H1 (cell line): Measurements from ENCODE around the gene PDE8A. TPM values are rescaled to one million over a fixed set of nuclear protein-coding genes. Genes with fewer than 3 reads are reported as not detected.

Source experiments
- CTCF ChIA-PET: fragments of 300-600 bp; sonication (Branson Sonifier 250); formaldehyde crosslinking; loops from one replicate; lab custom pipeline; 2021; ENCODE audit not compliant: partially characterized antibody; lab: Charles Lee
- POLR2A ChIA-PET: fragments of 300-600 bp; sonication (Branson Sonifier 250); formaldehyde crosslinking; loops from one replicate; lab custom pipeline; 2021; ENCODE audit warnings: inconsistent platforms; ENCODE audit not compliant: partially characterized antibody; lab: Charles Lee
- DNase-seq, 2 experiments: peaks; one replicate each; pipeline versions ENCODE4 v3.0.0 to v3.0.0-alpha.2; 2010 to 2022; ENCODE audit warnings: low spot score in 2 of 2, low read depth in 1 of 2, mixed read lengths in 1 of 2
- FAIRE-seq: peaks from 2 replicates; lab custom pipeline; 2011; peaks lifted over from hg19 to GRCh38; lab: Jason Lieb, UNC
- H2AFZ ChIP-seq: 2 replicates; pipeline ENCODE4 v1.8.1; 2012; ENCODE audit warnings: low read length, inconsistent platforms
- H2AK5ac ChIP-seq: 2 replicates; pipeline ENCODE4 v1.6.1; 2013; ENCODE audit warnings: low read depth, low read length
- H2BK120ac ChIP-seq: replicated peaks from 2 replicates; pipeline ENCODE3; 2013; ENCODE audit warnings: low read depth, low read length, inconsistent platforms
- H2BK12ac ChIP-seq: 2 replicates; pipeline ENCODE4 v1.6.1; 2013; ENCODE audit warnings: low read depth, low read length
- H2BK15ac ChIP-seq: 2 replicates; pipeline ENCODE4 v1.6.1; 2013; ENCODE audit warnings: low read length
- H2BK20ac ChIP-seq: 2 replicates; pipeline ENCODE4 v1.6.1; 2013; ENCODE audit warnings: low read length
- H2BK5ac ChIP-seq: 2 replicates; pipeline ENCODE4 v1.6.1; 2013; ENCODE audit warnings: low read depth, low read length
- H3K14ac ChIP-seq: 2 replicates; pipeline ENCODE4 v1.6.1; 2013; ENCODE audit warnings: inconsistent platforms; ENCODE audit not compliant: insufficient read length
- H3K18ac ChIP-seq: 2 replicates; pipeline ENCODE4 v1.6.1; 2013; ENCODE audit warnings: low read length; ENCODE audit errors: extremely low read depth
- H3K23ac ChIP-seq: 2 replicates; pipeline ENCODE4 v1.6.1; 2013; ENCODE audit warnings: inconsistent platforms; ENCODE audit not compliant: insufficient read length
- H3K23me2 ChIP-seq: 2 replicates; pipeline ENCODE4 v1.6.1; 2013; ENCODE audit warnings: low read depth, low read length
- H3K27ac ChIP-seq: 2 replicates; pipeline ENCODE4 v1.6.1; 2011; ENCODE audit warnings: low read depth, low read length, inconsistent platforms
- H3K27me3 ChIP-seq, 4 experiments: replicated peaks in 1 of 4; 1 replicate in 1 of 4; 2 replicates in 3 of 4; pipeline versions ENCODE4 v1.6.1 to v1.8.1; 2011 to 2013; ENCODE audit warnings: low read length in 3 of 4, mild to moderate bottlenecking in 3 of 4, inconsistent platforms in 2 of 4, mixed read lengths in 2 of 4, moderate library complexity in 1 of 4; ENCODE audit not compliant: control insufficient read depth in 3 of 4, insufficient read depth in 3 of 4; ENCODE audit errors: extremely low read depth in 1 of 4
- H3K36me3 ChIP-seq, 4 experiments: 2 replicates each; pipeline versions ENCODE4 v1.6.1 to v1.8.1; 2011 to 2013; ENCODE audit warnings: mild to moderate bottlenecking in 4 of 4, low read length in 3 of 4, moderate library complexity in 2 of 4, control low read depth in 1 of 4, inconsistent platforms in 1 of 4; ENCODE audit not compliant: insufficient read depth in 4 of 4, control insufficient read depth in 2 of 4
- H3K4ac ChIP-seq: replicated peaks from 2 replicates; pipeline ENCODE3; 2013; ENCODE audit warnings: low read length, low read depth, mixed read lengths, inconsistent platforms; ENCODE audit not compliant: insufficient read length
- H3K4me1 ChIP-seq, 4 experiments: replicated peaks in 1 of 4; 1 replicate in 1 of 4; 2 replicates in 3 of 4; pipeline versions ENCODE4 v1.6.1 to v1.8.1; 2011 to 2013; ENCODE audit warnings: low read length in 3 of 4, inconsistent platforms in 2 of 4, mixed read lengths in 1 of 4; ENCODE audit not compliant: insufficient read depth in 4 of 4, control insufficient read depth in 3 of 4
- H3K4me2 ChIP-seq, 2 experiments: 2 replicates each; pipeline versions ENCODE4 v1.6.1 to v1.8.1; 2011 to 2013; ENCODE audit warnings: low read depth in 2 of 2, low read length in 2 of 2, control low read depth in 1 of 2, inconsistent platforms in 1 of 2, mild to moderate bottlenecking in 1 of 2; ENCODE audit not compliant: insufficient read depth in 1 of 2
- H3K4me3 ChIP-seq, 4 experiments: fragments of 200-600, 300-600 bp in 1 of 4; sonication (generic), shearing (Covaris generic), sonication (Bioruptor Twin) in 1 of 4; 2 replicates each; pipeline versions ENCODE4 v1.5.1 to v1.8.1; 2011 to 2016; ENCODE audit warnings: low read length in 4 of 4, low read depth in 3 of 4, control low read depth in 2 of 4, inconsistent platforms in 2 of 4, mild to moderate bottlenecking in 2 of 4, mixed read lengths in 1 of 4, moderate library complexity in 1 of 4; ENCODE audit not compliant: insufficient read depth in 2 of 4; ENCODE audit errors: extremely low read depth in 1 of 4
- H3K56ac ChIP-seq: replicated peaks from 2 replicates; pipeline ENCODE3; 2013; ENCODE audit warnings: low read depth, mild to moderate bottlenecking, mixed read lengths, low read length, inconsistent platforms; ENCODE audit not compliant: insufficient read length
- H3K79me1 ChIP-seq: 2 replicates; pipeline ENCODE4 v1.6.1; 2013; ENCODE audit warnings: low read depth, low read length, control low read depth
- H3K79me2 ChIP-seq, 2 experiments: 2 replicates each; pipeline versions ENCODE4 v1.6.1 to v1.8.1; 2012 to 2013; ENCODE audit warnings: low read length in 2 of 2, mild to moderate bottlenecking in 2 of 2, inconsistent platforms in 1 of 2; ENCODE audit not compliant: insufficient read depth in 2 of 2, control insufficient read depth in 1 of 2
- H3K9ac ChIP-seq, 4 experiments: replicated peaks in 1 of 4; 1 replicate in 1 of 4; 2 replicates in 3 of 4; pipeline versions ENCODE4 v1.6.1 to v1.8.1; 2011 to 2013; ENCODE audit warnings: low read depth in 3 of 4, low read length in 3 of 4, control low read depth in 2 of 4, mild to moderate bottlenecking in 2 of 4, moderate library complexity in 2 of 4, inconsistent platforms in 1 of 4; ENCODE audit errors: extremely low read depth in 1 of 4
- H3K9me3 ChIP-seq, 2 experiments: 2 replicates each; pipeline versions ENCODE4 v1.6.1 to v1.8.1; 2012 to 2013; ENCODE audit warnings: mild to moderate bottlenecking in 2 of 2, moderate library complexity in 2 of 2, control low read depth in 1 of 2, inconsistent platforms in 1 of 2, low read depth in 1 of 2, low read length in 1 of 2, mixed read lengths in 1 of 2; ENCODE audit not compliant: insufficient read depth in 2 of 2
- H4K20me1 ChIP-seq, 2 experiments: replicated peaks in 1 of 2; 2 replicates each; pipeline versions ENCODE3 to v1.8.1; 2011 to 2013; ENCODE audit warnings: inconsistent platforms in 2 of 2, low read length in 2 of 2, mild to moderate bottlenecking in 1 of 2; ENCODE audit not compliant: insufficient read depth in 2 of 2, control insufficient read depth in 1 of 2
- H4K5ac ChIP-seq: 2 replicates; pipeline ENCODE4 v1.6.1; 2013; ENCODE audit warnings: low read length, low read depth, mixed read lengths, inconsistent platforms; ENCODE audit not compliant: insufficient read length
- H4K8ac ChIP-seq: 2 replicates; pipeline ENCODE4 v1.8.0; 2013; ENCODE audit warnings: mild to moderate bottlenecking, moderate library complexity, low read length, inconsistent platforms; ENCODE audit not compliant: insufficient read depth; ENCODE audit errors: extremely low read depth
- H4K91ac ChIP-seq: replicated peaks from 2 replicates; pipeline ENCODE3; 2013; ENCODE audit warnings: low read length, mixed read lengths, inconsistent platforms; ENCODE audit not compliant: insufficient read length
- ATF2 ChIP-seq: IDR thresholded peaks from 2 replicates; pipeline ENCODE4 v1.6.1; 2012; ENCODE audit warnings: low read length, inconsistent platforms
- ATF3 ChIP-seq: IDR thresholded peaks from 2 replicates; pipeline ENCODE4 v1.6.1; 2011; ENCODE audit warnings: low read depth, mild to moderate bottlenecking, low read length; ENCODE audit not compliant: insufficient read depth
- BRCA1 ChIP-seq: IDR thresholded peaks from 2 replicates; pipeline ENCODE4 v1.6.1; 2012; ENCODE audit warnings: low read depth, low read length, improper control_type of control experiment
- JUN ChIP-seq: IDR thresholded peaks from 2 replicates; pipeline ENCODE4 v1.6.1; 2011; ENCODE audit warnings: low read depth, mild to moderate bottlenecking, improper control_type of control experiment, low read length
- KDM5A ChIP-seq: fragments of 200-600 bp; IDR thresholded peaks from 2 replicates; pipeline ENCODE4 v1.7.1; 2012; ENCODE audit warnings: mild to moderate bottlenecking, low read length, inconsistent platforms, mixed read lengths
- MAFK ChIP-seq: IDR thresholded peaks from 2 replicates; pipeline ENCODE4 v1.6.1; 2012; ENCODE audit warnings: low read depth, mild to moderate bottlenecking, improper control_type of control experiment, low read length
- POU5F1 ChIP-seq: IDR thresholded peaks from 2 replicates; pipeline ENCODE4 v1.6.1; 2011; ENCODE audit warnings: low read depth, mild to moderate bottlenecking, low read length, moderate library complexity
- RXRA ChIP-seq: IDR thresholded peaks from 2 replicates; pipeline ENCODE4 v1.6.1; 2011; ENCODE audit warnings: low read depth, mild to moderate bottlenecking, low read length, moderate library complexity; ENCODE audit not compliant: insufficient read depth
- SIN3A ChIP-seq, 2 experiments: IDR thresholded peaks in 1 of 2; conservative IDR thresholded peaks in 1 of 2; 2 replicates each; pipeline ENCODE4 v1.6.1; 2011 to 2012; ENCODE audit warnings: low read length in 2 of 2, improper control_type of control experiment in 1 of 2, low read depth in 1 of 2, mild to moderate bottlenecking in 1 of 2
- SIRT6 ChIP-seq: IDR thresholded peaks from one replicate; pipeline ENCODE4 v1.7.1; 2012; ENCODE audit warnings: low read length, inconsistent platforms
- TCF12 ChIP-seq: IDR thresholded peaks from 2 replicates; pipeline ENCODE4 v1.6.1; 2011; ENCODE audit warnings: low read depth, mild to moderate bottlenecking, low read length
- YY1 ChIP-seq: IDR thresholded peaks from 2 replicates; pipeline ENCODE4 v1.6.1; 2011; ENCODE audit warnings: low read depth, mild to moderate bottlenecking, low read length
- polyA plus RNA-seq, 7 experiments: library from polyadenylated mRNA; depleted of rRNA in 3 of 7; stranded (reverse) in 5 of 7; unstranded in 2 of 7; fragments of >200 nt in 5 of 7; fragments of 200-250 nt in 2 of 7; gene quantifications; 1 replicate in 5 of 7; 2 replicates in 1 of 7; 4 replicates in 1 of 7; pipeline versions ENCODE4 v1.2.1 to v1.2.3, GENCODE V29; 2011 to 2013; ENCODE audit warnings: missing spikeins in 2 of 7, mixed read lengths in 2 of 7
- total RNA-seq: library from RNA; stranded (reverse); fragmentation: NEBNext Ultra II Directional; extraction: Animal tissue kit (Norgen Biotek cat#: 25700); gene quantifications from 2 replicates; pipeline ENCODE4 v1.2.1, GENCODE V29; 2021

PDE8A gene
- total and polyA plus RNA-seq, 2 of the 8 experiments (the other 6 are each of a cell fraction or from before 2014, with no cell fraction given): 6.9 to 7.8 TPM

GRCh38 chr15:85049805-85050204 is 68.1 kb downstream of the PDE8A start:
- ChIA-PET POLR2A (no interaction called here), CTCF (interaction anchor here (0.8 kb wide), 1 partner anchor 11 kb away, joined by 3 read pairs; no protein-coding TSS in a partner anchor)
- Histone ChIP-seq H2BK20ac (no peak overlapping the region), H3K27ac (no peak overlapping the region), H2BK120ac (no peak overlapping the region), H3K9ac (no peak overlapping the region), H2BK15ac (no peak overlapping the region), H2BK12ac (no peak overlapping the region), H3K18ac (no peak overlapping the region), H3K14ac (no peak overlapping the region), H3K56ac (no peak overlapping the region), H3K4me1 (no peaks in the 10 kb centered on the region), H3K4me2 (no peak overlapping the region), H3K27me3 (no peaks in the 10 kb centered on the region), H4K8ac (no peak overlapping the region), H2AK5ac (no peak overlapping the region), H3K4me3 (no peak overlapping the region), H3K4ac (no peak overlapping the region), H2BK5ac (no peak overlapping the region), H3K36me3 (no peaks in the 10 kb centered on the region), H3K23me2 (no peaks in the 10 kb centered on the region), H3K79me1 (peaks cover 2% of the 10 kb centered on the region), H4K20me1 (no peaks in the 10 kb centered on the region), H2AFZ (no peak overlapping the region), H4K5ac (no peak overlapping the region), H3K79me2 (no peaks in the 10 kb centered on the region), H3K23ac (no peak overlapping the region), H4K91ac (no peak overlapping the region), H3K9me3 (no peaks in the 10 kb centered on the region)
- TF ChIP-seq ATF2 (no peak), JUN (no peak), YY1 (no peak), MAFK (no peak), POU5F1 (no peak), ATF3 (no peak), SIN3A (conservative IDR thresholded peaks at IDR 0.05 in 1 of 2, IDR thresholded peaks at IDR 0.05 in 1 of 2; ENCODE audit: low read depth in 1 of 2, low read length in 2 of 2) (no peak), TCF12 (no peak), SIRT6 (no peak), BRCA1 (no peak), KDM5A (no peak), RXRA (no peak)
- FAIRE-seq (no peak), DNase-seq (no peak)
